Osteocyte (in vitro differentiated cells): Measurements from ENCODE around the gene SKA1. TPM values are rescaled to one million over a fixed set of nuclear protein-coding genes. Genes with fewer than 3 reads are reported as not detected.

Source experiments
- DNase-seq: peaks from one replicate; pipeline ENCODE4 v3.0.0; 2021; ENCODE audit warnings: mixed read lengths; ENCODE audit not compliant: unreplicated experiment; ENCODE audit errors: extremely low spot score
- H3K27ac Mint-ChIP-seq: one replicate; pipeline ENCODE4 v1.8.0; 2021; ENCODE audit warnings: mild to moderate bottlenecking, mixed read lengths; ENCODE audit not compliant: unreplicated experiment
- H3K27me3 Mint-ChIP-seq: one replicate; pipeline ENCODE4 v1.8.0; 2021; ENCODE audit warnings: mixed read lengths; ENCODE audit not compliant: unreplicated experiment
- H3K36me3 Mint-ChIP-seq: one replicate; pipeline ENCODE4 v1.8.0; 2021; ENCODE audit warnings: mixed read lengths; ENCODE audit not compliant: unreplicated experiment
- H3K4me1 Mint-ChIP-seq: one replicate; pipeline ENCODE4 v1.8.0; 2021; ENCODE audit warnings: mixed read lengths; ENCODE audit not compliant: unreplicated experiment
- H3K4me3 Mint-ChIP-seq: one replicate; pipeline ENCODE4 v1.8.0; 2021; ENCODE audit warnings: mild to moderate bottlenecking, moderate library complexity, mixed read lengths; ENCODE audit not compliant: unreplicated experiment
- H3K9me3 Mint-ChIP-seq: one replicate; pipeline ENCODE4 v1.8.0; 2021; ENCODE audit warnings: mixed read lengths; ENCODE audit not compliant: unreplicated experiment
- total RNA-seq: library from RNA; stranded (reverse); gene quantifications from 2 replicates; pipeline ENCODE4 v1.2.1, GENCODE V29; 2021
- TF ChIP-seq, protein P1 (sequence below): fragments of 200-600 bp; sonication (generic); IDR thresholded peaks from 2 replicates; pipeline ENCODE4 v1.5.0; 2021; ENCODE audit warnings: antibody characterized with exemption, mild to moderate bottlenecking, moderate library complexity

Gene SKA1
- total RNA-seq, 1 donor from 2014 or later = 3.5 TPM

DNA sequence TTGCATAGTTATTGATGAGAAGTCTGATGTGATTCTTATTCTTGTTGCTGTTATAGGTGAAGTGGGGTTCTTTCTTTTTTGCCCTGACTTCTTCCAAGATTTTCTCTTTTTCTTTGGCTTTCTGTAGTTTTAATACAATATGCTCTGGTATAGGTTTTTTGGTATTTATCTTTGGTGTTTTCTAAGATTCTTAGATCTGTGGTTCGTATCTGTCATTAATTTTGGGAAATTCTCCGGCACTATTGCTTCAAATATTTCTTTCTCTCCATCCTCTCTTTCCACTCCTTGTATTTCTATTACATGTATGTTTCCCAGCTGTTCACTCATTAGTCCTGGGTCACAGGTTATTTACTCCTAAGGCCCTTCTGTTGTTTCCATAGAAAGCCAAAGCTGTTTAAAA, 43.8 kb downstream of the SKA1 start:
- H3K9me3 Mint-ChIP-seq = peaks cover 8% of the 10 kb centered on the region
- no peaks in the 10 kb centered on the region for H3K36me3 Mint-ChIP-seq
- H3K27me3 Mint-ChIP-seq = peaks cover 11% of the 10 kb centered on the region
- DNase-seq = no peak
- TF ChIP-seq, protein P1, sequence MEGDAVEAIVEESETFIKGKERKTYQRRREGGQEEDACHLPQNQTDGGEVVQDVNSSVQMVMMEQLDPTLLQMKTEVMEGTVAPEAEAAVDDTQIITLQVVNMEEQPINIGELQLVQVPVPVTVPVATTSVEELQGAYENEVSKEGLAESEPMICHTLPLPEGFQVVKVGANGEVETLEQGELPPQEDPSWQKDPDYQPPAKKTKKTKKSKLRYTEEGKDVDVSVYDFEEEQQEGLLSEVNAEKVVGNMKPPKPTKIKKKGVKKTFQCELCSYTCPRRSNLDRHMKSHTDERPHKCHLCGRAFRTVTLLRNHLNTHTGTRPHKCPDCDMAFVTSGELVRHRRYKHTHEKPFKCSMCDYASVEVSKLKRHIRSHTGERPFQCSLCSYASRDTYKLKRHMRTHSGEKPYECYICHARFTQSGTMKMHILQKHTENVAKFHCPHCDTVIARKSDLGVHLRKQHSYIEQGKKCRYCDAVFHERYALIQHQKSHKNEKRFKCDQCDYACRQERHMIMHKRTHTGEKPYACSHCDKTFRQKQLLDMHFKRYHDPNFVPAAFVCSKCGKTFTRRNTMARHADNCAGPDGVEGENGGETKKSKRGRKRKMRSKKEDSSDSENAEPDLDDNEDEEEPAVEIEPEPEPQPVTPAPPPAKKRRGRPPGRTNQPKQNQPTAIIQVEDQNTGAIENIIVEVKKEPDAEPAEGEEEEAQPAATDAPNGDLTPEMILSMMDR = no peak
- H3K27ac Mint-ChIP-seq = no peak overlapping the region
- no peak overlapping the region for H3K4me3 Mint-ChIP-seq
- H3K4me1 Mint-ChIP-seq = no peaks in the 10 kb centered on the region

DNA sequence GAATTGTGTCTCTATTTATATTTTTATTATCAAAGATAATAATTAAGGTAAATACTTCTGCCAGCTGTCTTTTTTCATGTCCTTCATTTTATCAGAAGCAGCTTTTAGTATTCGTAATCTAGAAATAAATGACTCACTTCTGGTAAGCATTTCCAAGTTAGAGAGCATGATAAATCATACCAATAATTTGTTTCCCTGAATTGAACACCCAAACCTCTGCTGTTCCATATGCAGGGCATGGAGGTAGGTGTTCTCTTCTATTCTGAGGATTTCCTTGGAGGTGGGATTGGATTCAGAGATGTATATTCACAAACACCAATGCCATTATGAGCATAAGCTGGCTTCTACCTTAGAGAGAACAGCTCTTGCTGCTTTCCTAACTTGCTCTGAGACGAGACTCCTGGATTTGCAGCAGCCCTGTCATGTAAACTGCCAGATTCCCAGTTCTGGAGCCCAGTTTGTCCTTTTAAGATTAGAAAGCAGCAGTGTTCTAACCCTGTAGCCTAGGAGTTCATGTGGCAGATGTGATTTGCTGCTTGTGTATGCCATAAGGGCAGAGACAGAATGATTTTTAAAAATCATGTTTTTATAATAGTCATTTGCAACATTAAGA, 47.5 kb downstream of the SKA1 start:
- Mint-ChIP-seq H3K36me3 (no peaks in the 10 kb centered on the region), H3K4me3 (no peak overlapping the region), H3K9me3 (peaks cover 11% of the 10 kb centered on the region), H3K4me1 (no peaks in the 10 kb centered on the region), H3K27ac (no peak overlapping the region), H3K27me3 (peaks cover 10% of the 10 kb centered on the region)
- TF ChIP-seq, protein P1 = no peak
- DNase-seq = no peak

DNA sequence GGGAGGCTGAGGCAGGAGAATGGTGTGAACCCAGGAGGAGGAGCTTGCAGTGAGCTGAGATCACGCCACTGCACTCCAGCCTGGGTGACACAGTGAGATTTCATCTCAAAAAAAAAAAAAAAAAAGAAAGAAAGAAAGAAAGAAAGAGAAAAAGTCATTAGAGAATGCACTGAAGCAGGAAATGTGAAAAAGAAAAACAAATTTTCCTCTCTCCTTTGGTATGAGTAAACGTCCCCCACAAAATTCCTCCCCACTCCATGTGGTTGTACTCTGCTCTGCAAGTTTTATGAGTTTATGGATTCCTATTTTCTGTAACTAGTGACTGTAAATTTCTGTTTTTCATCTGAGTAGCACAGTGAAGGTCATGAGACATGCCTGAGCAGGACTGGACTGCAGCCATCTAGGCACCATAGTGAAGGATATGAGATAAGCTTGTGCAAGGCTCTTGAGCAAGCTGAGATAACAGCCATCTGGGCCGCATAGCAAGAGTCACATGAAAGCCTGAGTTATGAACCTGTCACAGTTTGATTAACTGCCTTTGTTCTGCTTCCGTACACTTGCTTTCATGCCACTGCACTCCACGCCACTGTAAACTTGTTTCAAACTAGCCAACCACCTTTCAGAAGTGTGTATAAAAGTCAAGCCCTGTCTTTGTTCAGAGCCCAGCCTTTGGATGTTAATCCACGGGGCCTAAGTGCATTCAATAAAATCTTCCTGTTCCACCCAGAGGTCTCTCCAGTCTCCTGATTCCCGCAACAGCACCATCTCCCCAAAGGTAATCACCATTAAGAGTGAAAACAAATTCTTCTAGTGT, 50.2 kb downstream of the SKA1 start:
- Mint-ChIP-seq H3K4me3 (no peak overlapping the region), H3K4me1 (no peaks in the 10 kb centered on the region), H3K27me3 (peaks cover 16% of the 10 kb centered on the region), H3K9me3 (peaks cover 3% of the 10 kb centered on the region), H3K36me3 (no peaks in the 10 kb centered on the region), H3K27ac (no peak overlapping the region)
- no peak for DNase-seq
- TF ChIP-seq, protein P1 = no peak

- TF ChIP-seq, protein P1 = no peak
- H3K9me3 Mint-ChIP-seq = peaks cover 3% of the 10 kb centered on the region
- no peaks in the 10 kb centered on the region for H3K36me3 Mint-ChIP-seq
- DNase-seq = no peak
- no peak overlapping the region for H3K27ac Mint-ChIP-seq
- H3K27me3 Mint-ChIP-seq = peaks cover 16% of the 10 kb centered on the region
- H3K4me1 Mint-ChIP-seq = no peaks in the 10 kb centered on the region
- H3K4me3 Mint-ChIP-seq = no peak overlapping the region
Observed at GRCh38 chr18:50427896-50428295, 53.0 kb downstream of the SKA1 start.

- no peaks in the 10 kb centered on the region for H3K36me3 Mint-ChIP-seq
- H3K4me1 Mint-ChIP-seq = no peaks in the 10 kb centered on the region
- peaks cover 3% of the 10 kb centered on the region for H3K9me3 Mint-ChIP-seq
- H3K4me3 Mint-ChIP-seq = no peak overlapping the region
- TF ChIP-seq, protein P1 = no peak
- no peak for DNase-seq
- H3K27me3 Mint-ChIP-seq = peaks cover 16% of the 10 kb centered on the region
- H3K27ac Mint-ChIP-seq = no peak overlapping the region
Observed at GRCh38 chr18:50428531-50429206, 53.8 kb downstream of the SKA1 start.
